ENCODE results near the gene CYTL1.

GRCh38 chr4:5029447-5029846 lies 10.2 kb upstream of the CYTL1 start:
- TF ChIP-seq POLR2A (IDR thresholded peaks at IDR 0.05) = no peak
- TF ChIP-seq CTCF (IDR thresholded peaks at IDR 0.05) = no peak

Measured in heart left ventricle (tissue), 13 donors.